Keratinocyte (primary cell): ENCODE data around the gene CCND3. TPM values are rescaled to one million over a fixed set of nuclear protein-coding genes. Genes with fewer than 3 reads are reported as not detected.

ENCODE experiments used
- DNase-seq: peaks from one replicate; pipeline ENCODE4 v3.0.0-alpha.2; 2011; ENCODE audit warnings: low read depth, missing footprints, low spot score
- FAIRE-seq: peaks from 2 replicates; lab custom pipeline; 2011; peaks lifted over from hg19 to GRCh38; lab: Jason Lieb, UNC
- H2AFZ ChIP-seq: 2 replicates; pipeline ENCODE4 v1.6.0; 2012; ENCODE audit warnings: low read length, control low read depth, inconsistent platforms; ENCODE audit not compliant: control insufficient read depth
- H3K27ac ChIP-seq: 2 replicates; pipeline ENCODE4 v1.5.1; 2011; ENCODE audit warnings: low read length; ENCODE audit not compliant: control insufficient read depth, insufficient read depth
- H3K27me3 ChIP-seq: 3 replicates; pipeline ENCODE4 v1.6.0; 2011; ENCODE audit warnings: low read length; ENCODE audit not compliant: control insufficient read depth, insufficient read depth; ENCODE audit errors: extremely low read depth
- H3K36me3 ChIP-seq, 2 experiments: 2 replicates in 1 of 2; 3 replicates in 1 of 2; pipeline ENCODE4 v1.5.1; 2011; ENCODE audit warnings: low read length in 2 of 2, mild to moderate bottlenecking in 1 of 2; ENCODE audit not compliant: control insufficient read depth in 2 of 2, insufficient read depth in 2 of 2; ENCODE audit errors: extremely low read depth in 1 of 2
- H3K4me1 ChIP-seq: 3 replicates; pipeline ENCODE4 v1.5.1; 2011; ENCODE audit warnings: low read length; ENCODE audit not compliant: control insufficient read depth, insufficient read depth; ENCODE audit errors: extremely low read depth
- H3K4me2 ChIP-seq: 3 replicates; pipeline ENCODE4 v1.6.0; 2011; ENCODE audit warnings: low read depth, low read length; ENCODE audit not compliant: control insufficient read depth, insufficient read depth; ENCODE audit errors: extremely low read depth
- H3K4me3 ChIP-seq, 3 experiments: fragments of 200-600 bp in 1 of 3; sonication (generic) in 1 of 3; 2 replicates in 2 of 3; 3 replicates in 1 of 3; pipeline ENCODE4 v1.5.1; 2011 to 2016; ENCODE audit warnings: low read length in 3 of 3, mild to moderate bottlenecking in 3 of 3, control low read depth in 2 of 3, inconsistent platforms in 1 of 3, low read depth in 1 of 3, mixed read lengths in 1 of 3, mixed run types in 1 of 3, moderate library complexity in 1 of 3; ENCODE audit not compliant: control insufficient read depth in 2 of 3, insufficient read depth in 2 of 3; ENCODE audit errors: extremely low read depth in 1 of 3
- H3K79me2 ChIP-seq: 2 replicates; pipeline ENCODE4 v1.6.0; 2012; ENCODE audit warnings: low read length; ENCODE audit not compliant: control insufficient read depth, insufficient read depth
- H3K9ac ChIP-seq: 3 replicates; pipeline ENCODE4 v1.6.0; 2011; ENCODE audit warnings: low read length; ENCODE audit not compliant: control insufficient read depth, insufficient read depth; ENCODE audit errors: extremely low read depth
- H3K9me1 ChIP-seq: 3 replicates; pipeline ENCODE4 v1.6.0; 2011; ENCODE audit warnings: low read length; ENCODE audit not compliant: control insufficient read depth, insufficient read depth; ENCODE audit errors: extremely low read depth
- H3K9me3 ChIP-seq: 2 replicates; pipeline ENCODE4 v1.5.1; 2012; ENCODE audit warnings: low read depth, low read length; ENCODE audit not compliant: control insufficient read depth
- H4K20me1 ChIP-seq: 3 replicates; pipeline ENCODE4 v1.6.0; 2011; ENCODE audit warnings: low read length; ENCODE audit not compliant: control insufficient read depth, insufficient read depth; ENCODE audit errors: extremely low read depth
- EZH2 ChIP-seq: IDR thresholded peaks from one replicate; pipeline ENCODE4 v1.6.1; 2012; ENCODE audit warnings: inconsistent platforms, mild to moderate bottlenecking, low read length, moderate library complexity
- dilution Hi-C: fragments of 300-500 bp; cut with MboI; formaldehyde crosslinking; loops from one replicate; pipeline ENCODE4 v1.7.0; 2020; ENCODE audit warnings: low sequenced_read_pairs; ENCODE audit not compliant: extremely low pct_ligation_motif_present
- polyA plus RNA-seq, 5 experiments: library from polyadenylated mRNA; depleted of rRNA in 3 of 5; stranded (reverse) in 3 of 5; stranded (forward) in 1 of 5; unstranded in 1 of 5; fragments of >200 nt; gene quantifications; 1 replicate in 1 of 5; 2 replicates in 3 of 5; 3 replicates in 1 of 5; pipeline versions ENCODE4 v1.2.1 to v1.2.3, GENCODE V29; 2011 to 2012; ENCODE audit warnings: missing spikeins in 2 of 5, low read depth in 1 of 5, low replicate concordance in 1 of 5
- TF ChIP-seq, protein P1 (sequence below), 3 experiments: IDR thresholded peaks in 1 of 3; conservative IDR thresholded peaks in 1 of 3; optimal IDR thresholded peaks in 1 of 3; 2 replicates in 2 of 3; 3 replicates in 1 of 3; pipeline versions ENCODE3 to v1.5.1; 2011; ENCODE audit warnings: low read length in 3 of 3, mild to moderate bottlenecking in 3 of 3, moderate library complexity in 2 of 3, control low read depth in 1 of 3, inconsistent platforms in 1 of 3; ENCODE audit not compliant: insufficient read depth in 2 of 3; ENCODE audit errors: extremely low read depth in 1 of 3

Gene CCND3
- polyA plus RNA-seq, 1 donor (not counting 4 experiments of a cell fraction or from before 2014, with no cell fraction given) = 37.3 TPM

DNA sequence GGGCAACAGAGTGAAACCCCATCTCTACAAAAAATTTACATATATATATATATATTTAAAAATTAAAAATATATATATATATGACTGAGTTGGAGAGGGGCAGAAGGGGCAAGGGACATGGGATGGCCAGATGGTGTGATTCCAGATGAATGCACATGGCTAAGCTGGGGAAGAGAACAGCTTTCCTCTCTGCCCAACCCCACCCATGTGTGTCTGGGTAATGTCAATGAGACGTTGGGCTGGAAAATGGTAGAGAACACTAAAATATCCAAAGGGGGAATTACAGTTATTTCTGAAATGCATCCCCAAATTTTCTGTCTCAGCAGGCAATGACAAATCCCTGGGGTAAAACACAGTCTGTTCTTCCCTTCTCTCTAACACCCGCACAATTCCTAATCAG is 31.2 kb upstream of the CCND3 start:
- H3K27ac ChIP-seq = no peak overlapping the region
- H3K9me3 ChIP-seq = no peaks in the 10 kb centered on the region
- H2AFZ ChIP-seq = no peak overlapping the region
- no peak overlapping the region for H3K4me2 ChIP-seq
- H3K79me2 ChIP-seq = no peaks in the 10 kb centered on the region
- H3K9ac ChIP-seq = no peak overlapping the region
- no peak overlapping the region for H3K4me3 ChIP-seq
- H3K27me3 ChIP-seq = no peaks in the 10 kb centered on the region
- FAIRE-seq (no peak), DNase-seq (no peak)
- dilution Hi-C loops = no loop called here
- H3K36me3 ChIP-seq = no peaks in the 10 kb centered on the region
- H4K20me1 ChIP-seq = no peaks in the 10 kb centered on the region
- H3K4me1 ChIP-seq = peaks cover 6% of the 10 kb centered on the region
- TF ChIP-seq EZH2 = no peak
- TF ChIP-seq, protein P1, sequence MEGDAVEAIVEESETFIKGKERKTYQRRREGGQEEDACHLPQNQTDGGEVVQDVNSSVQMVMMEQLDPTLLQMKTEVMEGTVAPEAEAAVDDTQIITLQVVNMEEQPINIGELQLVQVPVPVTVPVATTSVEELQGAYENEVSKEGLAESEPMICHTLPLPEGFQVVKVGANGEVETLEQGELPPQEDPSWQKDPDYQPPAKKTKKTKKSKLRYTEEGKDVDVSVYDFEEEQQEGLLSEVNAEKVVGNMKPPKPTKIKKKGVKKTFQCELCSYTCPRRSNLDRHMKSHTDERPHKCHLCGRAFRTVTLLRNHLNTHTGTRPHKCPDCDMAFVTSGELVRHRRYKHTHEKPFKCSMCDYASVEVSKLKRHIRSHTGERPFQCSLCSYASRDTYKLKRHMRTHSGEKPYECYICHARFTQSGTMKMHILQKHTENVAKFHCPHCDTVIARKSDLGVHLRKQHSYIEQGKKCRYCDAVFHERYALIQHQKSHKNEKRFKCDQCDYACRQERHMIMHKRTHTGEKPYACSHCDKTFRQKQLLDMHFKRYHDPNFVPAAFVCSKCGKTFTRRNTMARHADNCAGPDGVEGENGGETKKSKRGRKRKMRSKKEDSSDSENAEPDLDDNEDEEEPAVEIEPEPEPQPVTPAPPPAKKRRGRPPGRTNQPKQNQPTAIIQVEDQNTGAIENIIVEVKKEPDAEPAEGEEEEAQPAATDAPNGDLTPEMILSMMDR (optimal IDR thresholded peaks at IDR 0.05 in 1 of 3, IDR thresholded peaks at IDR 0.05 in 1 of 3, conservative IDR thresholded peaks at IDR 0.05 in 1 of 3; ENCODE audit: extremely low read depth in 1 of 3, insufficient read depth in 2 of 3, low read length in 3 of 3) = no peak
- no peaks in the 10 kb centered on the region for H3K9me1 ChIP-seq

DNA sequence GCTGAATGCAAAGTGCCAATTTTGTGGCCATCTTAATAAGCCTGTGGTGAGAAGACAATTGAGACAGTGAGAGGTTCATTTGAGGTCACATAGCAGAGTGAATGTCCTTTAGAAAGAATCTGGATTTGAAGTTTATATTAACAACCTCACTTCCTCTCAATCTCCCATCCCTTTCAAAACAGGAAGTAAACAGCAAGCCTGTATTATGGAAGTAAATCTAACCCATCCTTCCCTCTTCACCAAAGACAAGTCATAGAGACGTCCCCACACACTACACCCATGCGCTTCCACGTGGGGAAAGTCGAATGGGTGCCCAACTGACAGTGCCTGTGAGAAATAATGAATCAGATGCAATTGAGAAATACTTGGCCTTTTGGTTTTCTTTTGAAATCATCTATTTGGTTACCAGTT is 28.8 kb upstream of the CCND3 start:
- Histone ChIP-seq H3K9ac (no peak overlapping the region), H3K4me3 (no peak overlapping the region), H3K4me2 (no peak overlapping the region), H3K27me3 (no peaks in the 10 kb centered on the region), H3K36me3 (no peaks in the 10 kb centered on the region), H2AFZ (no peak overlapping the region), H3K9me3 (no peaks in the 10 kb centered on the region), H3K4me1 (peaks cover 19% of the 10 kb centered on the region), H3K9me1 (no peaks in the 10 kb centered on the region), H4K20me1 (no peaks in the 10 kb centered on the region), H3K79me2 (no peaks in the 10 kb centered on the region), H3K27ac (no peak overlapping the region)
- DNase-seq = no peak
- no peak for FAIRE-seq
- TF ChIP-seq, protein P1 (optimal IDR thresholded peaks at IDR 0.05 in 1 of 3, IDR thresholded peaks at IDR 0.05 in 1 of 3, conservative IDR thresholded peaks at IDR 0.05 in 1 of 3; ENCODE audit: extremely low read depth in 1 of 3, insufficient read depth in 2 of 3, low read length in 3 of 3) = no peak
- TF ChIP-seq EZH2 = no peak
- dilution Hi-C loops = no loop called here
